HT1080 (cell line): ENCODE results near the gene BCHE. TPM values are rescaled to one million over a fixed set of nuclear protein-coding genes. Genes with fewer than 3 reads are reported as not detected.
A peak's percentile ranks its signal among the peaks of the same experiment; 100 is the strongest.
"Not testable (repeated sequence)": the region's sequence is repeated elsewhere in the genome, so short reads cannot be mapped to it uniquely, and the experiment has no call there.

Experiments used
- DNase-seq: peaks from one replicate; pipeline ENCODE4 v3.0.0-alpha.2; 2015; ENCODE audit warnings: low read depth
- total RNA-seq: library from RNA; depleted of rRNA; stranded (reverse); fragments of >200 nt; shearing (Covaris generic); gene quantifications from 2 replicates; pipeline ENCODE4 v1.2.3, GENCODE V29; 2014

The BCHE gene
- total RNA-seq, 1 experiment from 2014 or later = not detected

GRCh38 chr3:165817160-165817709, 20.0 kb downstream of the BCHE start:
- no peak for DNase-seq

- no peak for DNase-seq
Observed at GRCh38 chr3:165816209-165816608, 21.0 kb downstream of the BCHE start.

DNA sequence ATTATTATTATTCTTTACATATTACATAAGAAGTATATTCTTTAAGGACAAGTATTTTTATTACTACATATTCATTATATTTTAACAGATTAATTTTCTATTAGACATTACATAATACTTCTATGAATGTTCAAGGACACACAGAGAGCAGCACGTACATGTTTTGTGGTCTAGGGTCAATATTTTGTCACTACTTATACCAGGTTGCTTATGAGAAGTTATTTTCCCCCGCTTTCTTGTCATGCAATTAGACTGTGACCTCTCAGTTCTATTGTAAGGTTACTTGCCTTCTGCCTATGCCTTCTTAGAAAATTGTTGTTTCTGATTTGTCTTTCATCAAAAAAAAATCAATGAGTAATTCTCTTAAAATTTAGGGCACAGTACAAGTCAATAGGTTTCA, 21.5 kb downstream of the BCHE start:
- DNase-seq = no peak

- no peak for DNase-seq
Observed at GRCh38 chr3:165814380-165814779, 22.8 kb downstream of the BCHE start.

- not testable (repeated sequence) for DNase-seq
Observed at GRCh38 chr3:165807937-165808336, 29.3 kb downstream of the BCHE start.

DNA sequence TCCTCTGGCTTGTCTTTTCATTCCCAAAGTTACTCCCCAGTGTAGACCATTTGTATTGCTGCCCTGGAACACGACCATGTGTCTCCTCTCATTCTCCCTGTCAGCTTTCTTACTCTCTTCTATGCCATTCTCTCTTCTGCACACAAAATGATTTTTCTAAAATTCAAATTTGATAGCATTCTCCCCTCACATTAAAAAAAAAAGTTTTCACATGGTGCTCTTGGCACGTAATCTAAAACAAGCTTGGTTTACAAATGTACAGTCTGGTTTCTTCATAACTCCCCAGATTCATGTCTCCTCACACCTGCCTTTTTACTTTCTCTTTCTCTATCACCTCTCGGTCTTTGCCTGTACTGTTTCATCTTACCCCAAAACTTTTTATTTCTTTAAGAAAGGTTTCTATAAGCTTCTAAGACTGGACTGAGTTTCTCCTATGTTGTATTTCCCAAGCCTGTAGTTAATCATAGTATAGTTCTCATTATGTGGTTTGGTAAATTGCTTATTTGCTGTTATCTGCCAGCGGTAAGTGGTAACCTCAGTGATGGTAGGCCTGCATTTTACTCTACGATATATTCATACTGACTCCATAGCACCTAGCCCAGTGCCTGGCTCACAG, 31.2 kb downstream of the BCHE start:
- DNase-seq = peak; percentile 64

DNA sequence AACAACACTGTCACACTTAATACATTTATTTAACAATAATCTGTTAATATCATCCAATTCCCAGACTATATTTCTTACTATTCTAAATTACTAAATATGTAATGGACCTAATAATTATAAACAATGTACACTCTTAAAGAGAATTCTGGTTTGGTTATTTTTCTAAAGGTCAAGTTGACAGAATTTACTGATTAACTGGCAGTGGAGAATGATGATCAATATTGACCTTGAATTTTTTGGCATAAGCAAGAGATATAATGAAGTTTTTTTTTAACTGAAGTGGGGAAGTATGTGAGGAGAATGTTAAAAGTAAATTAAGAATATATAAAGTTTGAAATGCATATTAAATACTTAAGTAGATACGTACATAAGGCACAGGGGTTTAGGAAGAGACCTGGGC, 33.8 kb downstream of the BCHE start:
- DNase-seq = no peak

DNA sequence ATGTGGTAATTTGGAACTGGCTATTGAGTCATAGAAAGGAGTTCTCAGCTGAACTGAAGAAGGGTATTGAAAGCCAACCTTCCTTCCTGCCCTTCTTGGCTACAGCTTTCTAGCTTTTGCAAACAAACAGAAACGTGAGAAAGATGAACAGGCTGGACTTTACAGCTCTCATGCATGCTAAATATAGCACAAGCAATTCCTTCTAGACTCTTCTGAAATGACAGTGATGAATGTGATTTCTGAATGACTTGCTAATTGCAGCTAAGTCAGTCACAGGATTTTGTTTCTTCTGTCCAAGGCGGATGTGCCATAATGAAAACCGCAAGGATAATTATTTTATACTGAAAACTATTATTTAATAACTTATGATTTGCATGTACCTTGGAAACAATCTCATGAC, 36.3 kb downstream of the BCHE start:
- DNase-seq = peak; percentile 34

DNA sequence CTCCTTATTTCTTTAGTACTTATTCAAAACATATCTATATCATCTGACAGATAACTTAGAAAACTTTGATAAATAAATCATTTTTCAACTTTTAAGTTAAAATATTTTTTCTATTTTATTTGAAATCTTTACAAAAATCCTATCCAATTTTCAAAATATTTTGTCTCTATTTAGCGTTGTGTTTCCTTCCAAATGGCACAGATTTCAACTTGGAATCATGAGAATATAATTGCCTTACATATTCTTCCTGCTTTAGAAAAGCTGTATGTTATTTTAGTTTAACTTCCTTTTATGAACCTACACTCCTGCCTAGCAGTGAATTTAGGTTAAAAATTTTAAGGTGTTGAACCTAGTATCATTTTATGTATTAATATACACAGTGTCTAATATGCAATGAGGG, 38.2 kb downstream of the BCHE start:
- DNase-seq = no peak

- no peak for DNase-seq
Observed at GRCh38 chr3:165797551-165797950, 39.7 kb downstream of the BCHE start.

- no peak for DNase-seq
Observed at GRCh38 chr3:165796701-165797100, 40.5 kb downstream of the BCHE start.

GRCh38 chr3:165788531-165788930, 48.7 kb downstream of the BCHE start:
- DNase-seq = no peak

GRCh38 chr3:165786013-165786412, 51.2 kb downstream of the BCHE start:
- DNase-seq = no peak

- no peak for DNase-seq
Observed at GRCh38 chr3:165784337-165784736, 52.9 kb downstream of the BCHE start.

DNA sequence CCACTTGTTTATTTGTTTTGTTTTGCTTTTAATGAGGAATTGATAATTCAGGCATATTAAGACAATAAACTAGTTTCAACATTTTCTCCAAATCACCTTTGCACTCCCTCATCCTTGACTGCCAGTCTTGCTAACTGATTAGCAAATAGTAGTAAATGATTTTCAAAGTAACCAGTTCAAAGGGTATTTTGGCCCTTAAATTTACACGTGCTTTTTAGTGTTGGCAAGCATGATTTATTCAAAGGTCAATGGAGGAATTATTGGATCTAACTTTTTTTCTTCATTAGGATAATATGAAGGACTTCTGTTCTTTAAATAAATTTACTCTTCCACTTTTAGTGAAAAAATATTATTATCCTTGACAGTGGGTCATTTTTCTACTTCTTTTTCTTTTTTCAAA, 53.8 kb downstream of the BCHE start:
- no peak for DNase-seq

GRCh38 chr3:165778891-165779290, 58.3 kb downstream of the BCHE start:
- DNase-seq = no peak

GRCh38 chr3:165778456-165778855, 58.8 kb downstream of the BCHE start:
- no peak for DNase-seq

DNA sequence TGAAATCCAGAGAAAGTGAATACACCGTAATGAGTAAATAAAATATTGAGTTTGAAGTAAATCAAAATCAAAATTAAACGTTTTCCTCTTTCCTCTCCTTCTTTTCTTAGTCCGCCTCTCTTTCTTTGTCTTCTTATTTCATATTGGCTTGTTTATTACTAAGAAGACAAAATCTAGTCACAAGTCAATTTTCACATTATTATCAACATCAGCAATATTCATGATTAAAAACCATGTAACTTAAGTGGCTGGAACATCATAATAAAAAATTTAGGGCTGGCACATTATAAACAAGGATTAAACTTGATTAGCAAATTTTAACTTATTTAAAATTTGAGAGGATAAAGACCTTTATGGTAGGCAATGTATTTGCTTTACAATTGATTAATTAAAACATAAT, 61.4 kb downstream of the BCHE start:
- no peak for DNase-seq

GRCh38 chr3:165770781-165771180, 66.4 kb downstream of the BCHE start:
- no peak for DNase-seq

DNA sequence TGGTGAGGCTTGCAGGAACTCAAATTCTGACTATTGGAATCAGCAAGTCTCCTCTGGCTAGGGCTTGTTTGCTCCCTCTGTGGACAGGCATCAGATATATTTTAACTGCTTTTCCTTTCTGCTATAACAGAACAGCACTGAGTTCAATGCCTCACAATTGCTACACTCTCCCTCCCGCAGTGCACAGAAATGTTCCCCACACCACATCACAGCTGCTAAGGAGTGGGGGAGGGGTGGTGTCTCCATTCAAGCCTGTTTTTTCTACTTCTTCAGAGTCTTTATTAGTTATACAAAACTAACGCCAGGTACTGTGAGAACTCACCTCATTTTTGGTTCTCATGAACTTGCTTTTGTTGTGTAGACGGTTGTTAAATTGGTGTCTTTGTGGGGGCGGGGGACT, 68.5 kb downstream of the BCHE start:
- DNase-seq = no peak

GRCh38 chr3:165759041-165759440, 78.2 kb downstream of the BCHE start:
- no peak for DNase-seq

DNA sequence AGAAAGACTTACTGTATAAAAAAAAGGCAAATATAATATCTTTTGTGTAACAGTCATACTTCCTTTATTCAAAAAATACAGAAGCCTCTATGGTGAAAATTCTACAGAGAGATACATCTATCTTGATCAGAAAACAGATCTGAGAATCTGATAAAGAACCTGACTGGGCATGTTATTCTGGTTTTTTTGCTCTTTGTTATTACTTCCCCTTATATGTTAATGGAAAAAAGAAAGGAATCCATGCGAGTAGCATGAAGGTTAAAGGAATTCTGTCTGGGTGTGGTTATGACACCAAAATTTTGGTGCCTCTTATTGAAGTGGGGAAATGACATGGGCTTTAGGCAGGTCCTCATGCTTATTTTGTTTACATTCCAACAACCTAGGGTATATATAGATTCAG, 81.7 kb downstream of the BCHE start:
- no peak for DNase-seq

DNA sequence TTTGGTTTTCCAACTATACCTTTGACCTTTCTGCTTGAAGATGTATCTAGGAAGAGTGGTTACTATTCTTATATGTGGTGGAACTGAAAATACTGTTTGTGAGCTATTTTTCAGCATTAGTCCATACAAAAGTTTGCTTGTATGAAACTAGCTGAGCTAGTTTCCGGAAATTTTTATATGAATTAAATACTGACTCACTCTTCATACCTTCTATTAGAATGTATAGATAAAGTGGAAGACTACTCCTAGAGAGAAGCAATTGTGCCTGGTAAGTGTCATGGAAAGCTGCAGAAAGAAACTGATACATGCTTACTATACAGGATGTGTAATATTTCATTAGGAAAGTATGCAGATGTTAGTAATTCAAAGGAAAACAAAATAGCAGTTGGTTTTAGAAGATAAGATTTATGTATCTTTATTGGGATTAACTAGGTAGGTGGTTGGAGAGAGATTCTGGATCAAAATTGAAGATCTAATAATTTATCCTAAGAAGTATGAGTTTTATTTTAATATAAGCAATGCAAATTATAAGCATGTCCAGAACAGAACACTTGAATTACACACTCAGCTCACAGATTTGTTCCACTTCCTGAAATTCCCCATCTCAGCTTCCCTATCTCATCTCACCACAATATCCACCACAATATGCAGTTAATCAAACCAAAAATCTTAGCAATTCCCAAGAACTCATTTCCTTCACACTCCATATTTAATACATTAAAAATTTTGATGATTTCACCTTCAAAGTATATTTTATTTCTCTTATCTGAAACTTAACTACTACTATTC, 82.8 kb downstream of the BCHE start:
- DNase-seq = no peak
